ENCODE results near the gene CAMK2B.

CAMK2B gene

DNA sequence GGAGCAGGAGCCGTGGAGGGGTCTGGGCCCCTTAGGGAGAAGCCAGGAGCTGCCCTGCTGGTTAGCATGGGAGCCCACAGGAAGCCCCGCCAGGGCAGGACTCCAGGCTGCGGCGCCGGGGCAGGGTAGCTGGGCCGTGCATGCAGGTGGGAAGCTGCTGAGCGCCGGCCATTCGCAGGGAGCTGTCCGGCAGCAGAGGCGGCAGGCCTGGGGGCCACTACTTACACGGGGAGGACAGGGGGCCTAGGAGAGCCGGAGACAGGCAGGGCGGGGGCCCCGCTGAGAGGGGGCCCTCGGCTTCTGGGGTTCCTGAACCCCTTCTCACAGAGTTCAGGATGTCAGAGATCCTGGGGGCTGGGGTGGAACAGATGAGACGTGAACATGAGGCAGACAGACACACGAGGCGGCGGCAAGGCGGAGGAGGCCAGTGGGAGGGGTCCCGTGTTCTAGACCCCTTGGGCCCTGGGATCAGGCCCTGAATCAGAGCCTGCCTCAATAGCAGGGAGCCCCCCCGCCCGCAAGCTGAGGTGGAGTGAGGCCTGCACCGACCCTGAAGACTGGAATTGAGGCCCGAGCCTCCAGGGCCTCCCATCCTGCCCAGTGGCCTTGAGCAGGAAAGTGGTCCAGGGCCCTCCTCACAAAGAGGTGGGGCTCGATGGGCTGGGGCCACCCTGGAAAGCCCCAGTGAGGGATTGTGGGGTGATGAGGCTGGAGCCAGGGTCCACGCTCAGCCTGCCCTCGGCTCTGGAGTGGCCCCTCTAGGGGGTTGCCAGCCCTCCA is 96.6 kb downstream of the CAMK2B start:
- no peak for DNase-seq

DNA sequence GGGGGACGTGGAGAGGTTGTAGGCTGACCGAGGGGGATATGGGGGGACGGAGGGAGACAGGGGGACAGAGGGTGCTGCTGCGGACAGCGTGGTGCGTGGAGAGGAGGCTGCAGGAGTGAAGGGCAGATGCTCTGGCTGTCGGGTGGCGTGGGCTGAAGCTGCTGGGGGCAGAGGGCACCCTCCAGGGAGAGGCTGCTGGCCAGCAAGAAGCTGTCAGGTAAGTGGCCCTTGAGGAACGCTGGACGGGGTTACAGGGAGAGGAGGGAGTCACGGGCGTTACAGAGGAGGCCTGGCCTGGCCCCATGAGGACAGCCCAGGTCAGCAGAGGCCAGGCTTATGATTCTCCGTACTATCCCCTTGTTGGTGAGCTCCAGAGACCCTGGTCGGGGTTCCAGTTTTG is 97.5 kb downstream of the CAMK2B start:
- DNase-seq: no peak

DNA sequence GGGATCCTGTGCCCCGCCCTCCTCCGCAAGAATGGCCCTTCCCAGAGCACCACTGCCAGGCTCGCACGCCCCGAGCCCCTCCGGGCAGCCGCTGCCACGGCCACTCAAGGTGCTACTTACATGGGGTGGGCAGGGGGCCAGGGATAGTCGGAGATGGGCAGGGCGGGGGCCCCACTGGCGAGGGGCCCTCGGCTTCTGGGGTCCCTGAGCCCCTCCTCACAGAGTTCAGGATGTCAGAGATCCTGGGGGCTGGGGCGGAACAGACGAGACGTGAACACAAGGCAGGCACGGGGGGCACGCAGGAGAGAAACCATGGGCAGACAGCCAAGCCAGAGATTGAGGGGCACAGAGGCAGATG is 99.0 kb downstream of the CAMK2B start:
- no peak for DNase-seq

- no peak for DNase-seq
These were observed 99.6 kb downstream of the CAMK2B start for GRCh38 chr7:44225566-44226395.

- DNase-seq: no peak
These were observed 100.3 kb downstream of the CAMK2B start for GRCh38 chr7:44224974-44225565.

DNA sequence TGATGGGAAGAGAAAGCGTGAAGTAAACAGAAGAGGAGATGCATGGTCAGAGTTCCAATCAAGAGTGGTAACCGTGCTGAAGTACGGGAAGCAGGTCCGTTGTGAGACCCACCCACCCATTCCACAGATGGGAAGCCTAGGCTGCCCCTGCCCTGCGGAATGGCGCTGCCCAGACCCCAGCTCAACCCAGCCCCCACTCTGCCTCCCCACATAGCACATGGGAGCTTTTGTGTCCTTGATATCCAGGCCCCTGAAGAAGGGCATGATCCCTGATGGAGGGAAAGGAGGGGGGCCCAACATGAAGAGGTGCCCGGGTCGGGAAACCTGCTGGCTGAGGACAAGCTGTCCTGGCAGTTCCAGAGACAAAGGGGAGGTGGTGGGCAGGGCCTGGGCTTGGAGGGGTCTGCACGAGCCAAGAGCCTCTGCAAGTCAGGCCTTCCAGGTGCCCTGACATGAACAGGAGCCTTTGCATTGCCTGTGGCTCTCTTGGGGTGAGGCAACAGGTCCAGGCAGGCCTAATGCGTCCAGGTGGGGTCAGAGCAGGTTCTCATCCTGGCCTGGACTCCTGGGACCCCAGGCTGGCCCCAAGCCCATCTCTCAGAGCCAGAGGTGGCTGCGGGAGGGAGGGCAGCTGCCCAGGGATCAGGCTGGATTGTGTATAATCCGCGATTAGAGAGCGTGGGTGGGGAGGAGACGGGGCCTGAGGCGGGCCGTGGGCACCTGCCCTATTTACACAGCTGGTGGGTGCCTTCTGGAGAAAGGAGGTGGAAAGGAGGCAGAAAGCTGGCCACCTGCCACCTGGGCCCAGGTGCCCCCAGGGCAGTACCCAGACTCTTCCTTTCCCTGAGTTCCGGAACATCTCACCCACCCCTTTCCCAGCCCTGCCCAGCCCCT is 101.1 kb downstream of the CAMK2B start:
- DNase-seq: no peak

GRCh38 chr7:44223362-44224079 is 101.9 kb downstream of the CAMK2B start:
- no peak for DNase-seq

GRCh38 chr7:44222776-44223261 is 102.6 kb downstream of the CAMK2B start:
- no peak for DNase-seq

- no peak for DNase-seq
These were observed 103.3 kb downstream of the CAMK2B start for GRCh38 chr7:44222074-44222473.

- DNase-seq: no peak
These were observed 104.1 kb downstream of the CAMK2B start for GRCh38 chr7:44221231-44221791.

GRCh38 chr7:44220358-44221112 is 104.9 kb downstream of the CAMK2B start:
- no peak for DNase-seq

DNA sequence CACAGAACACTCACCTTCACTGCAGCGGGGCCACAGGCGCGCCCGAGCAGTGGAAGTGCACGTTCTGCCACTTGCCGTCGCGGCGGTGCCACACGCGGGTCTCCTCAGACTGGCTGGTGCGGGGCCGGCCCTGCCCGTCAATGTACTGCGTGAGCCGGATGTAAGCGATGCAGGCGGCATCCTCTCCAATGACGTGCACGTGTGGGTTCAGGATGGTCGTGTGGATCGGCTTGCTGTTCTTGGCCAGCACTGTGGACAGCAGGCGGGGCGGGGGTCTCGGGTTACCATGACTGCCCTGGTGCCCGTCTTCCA is 105.4 kb downstream of the CAMK2B start:
- no peak for DNase-seq

- no peak for DNase-seq
These were observed 105.9 kb downstream of the CAMK2B start for GRCh38 chr7:44219371-44220045.

DNA sequence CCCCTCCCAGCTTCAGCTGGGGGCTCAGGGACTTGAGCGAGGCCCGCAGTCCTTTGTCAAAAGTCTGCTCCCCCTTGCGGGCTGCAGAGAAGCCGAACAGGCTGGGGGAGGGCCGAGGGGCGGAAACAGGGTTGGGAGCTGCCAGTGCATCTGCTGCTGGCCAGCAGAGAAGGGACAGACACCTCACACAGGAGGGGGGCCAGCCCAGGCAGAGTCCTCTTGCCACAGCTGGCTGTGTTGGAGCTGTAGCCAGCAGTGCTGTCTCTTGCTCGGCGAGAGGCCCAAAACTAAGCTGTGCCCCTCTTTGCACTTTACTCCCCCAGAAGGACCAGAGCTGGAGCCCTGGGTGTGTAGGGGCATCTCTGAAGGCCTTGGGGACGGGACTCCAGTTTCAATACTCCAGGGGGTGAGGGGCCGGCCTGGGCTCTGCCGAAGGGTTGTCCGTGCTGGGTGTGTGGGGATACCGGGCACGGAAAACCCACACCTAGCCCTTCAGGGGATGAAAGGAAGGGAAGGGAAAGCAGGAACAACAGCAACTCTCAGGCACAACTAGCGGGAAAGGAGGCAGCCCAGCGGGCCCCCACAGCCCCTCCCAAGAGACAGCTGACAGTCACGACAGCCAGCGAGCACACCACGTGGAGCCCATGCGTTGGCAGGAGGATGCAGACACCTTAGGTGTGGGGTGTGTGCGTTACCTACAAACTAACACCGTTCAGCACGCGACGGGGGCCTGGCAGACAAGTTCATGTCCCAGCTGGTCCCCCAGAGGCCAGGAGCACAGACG is 106.8 kb downstream of the CAMK2B start:
- DNase-seq: no peak

DNA sequence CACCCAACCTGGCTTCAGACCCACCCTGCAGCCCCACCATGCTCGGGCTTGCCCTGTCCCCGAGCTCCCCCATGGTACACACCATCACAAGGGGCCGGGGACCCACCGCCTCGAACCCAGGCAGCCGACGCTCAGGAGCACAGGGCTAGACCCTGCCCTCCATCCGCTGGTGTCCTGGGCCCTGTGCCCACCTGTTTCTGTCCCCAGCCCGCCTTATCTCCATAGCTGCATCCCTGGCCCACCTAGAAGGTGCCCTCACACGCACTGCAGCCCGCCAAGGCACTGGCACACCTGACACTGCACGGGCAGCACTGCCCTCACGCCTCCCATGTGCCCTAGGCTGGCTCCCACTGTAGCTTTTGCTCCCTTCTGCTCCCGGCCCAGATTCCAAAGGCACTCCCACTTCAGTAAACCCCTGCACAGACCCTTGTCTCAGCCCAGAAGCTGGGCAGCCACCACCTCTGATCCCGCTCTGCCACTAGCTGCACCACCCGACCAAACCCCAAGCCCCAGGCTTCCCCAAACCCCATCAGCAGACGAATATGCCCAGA is 107.5 kb downstream of the CAMK2B start:
- no peak for DNase-seq

DNA sequence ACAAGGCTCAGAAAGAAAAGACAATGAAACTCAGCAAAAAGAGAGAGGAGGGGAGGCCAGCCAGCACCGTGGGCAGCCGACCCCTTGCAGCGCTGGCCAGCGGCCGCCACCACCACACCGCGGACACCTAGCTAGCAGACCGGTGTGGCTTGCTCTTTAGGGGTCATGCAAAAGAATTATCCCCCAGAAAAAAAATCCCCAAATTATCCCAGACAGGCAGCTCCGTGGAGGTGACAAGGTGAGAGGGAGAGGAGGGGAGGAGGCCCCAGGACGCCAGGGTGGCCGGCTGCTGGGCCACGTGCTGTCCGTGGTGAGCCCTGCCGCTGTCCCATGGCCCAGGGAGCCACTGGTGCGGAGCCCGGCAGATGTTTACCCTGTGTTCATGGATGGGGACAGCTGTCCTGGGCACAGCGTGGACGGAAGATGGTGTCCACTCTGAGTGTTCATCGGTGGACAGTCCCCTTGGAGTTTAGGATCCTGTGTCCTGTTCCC is 108.1 kb downstream of the CAMK2B start:
- no peak for DNase-seq

GRCh38 chr7:44216521-44217222 is 108.7 kb downstream of the CAMK2B start:
- no peak for DNase-seq

- no peak for DNase-seq
These were observed 109.4 kb downstream of the CAMK2B start for GRCh38 chr7:44216019-44216418.
